ENCODE results near the gene KDM1A. TPM values are rescaled to one million over a fixed set of nuclear protein-coding genes. Genes with fewer than 3 reads are reported as not detected.

Gene KDM1A
- total RNA-seq = 86.4 and 121 TPM in 2 replicates

DNA sequence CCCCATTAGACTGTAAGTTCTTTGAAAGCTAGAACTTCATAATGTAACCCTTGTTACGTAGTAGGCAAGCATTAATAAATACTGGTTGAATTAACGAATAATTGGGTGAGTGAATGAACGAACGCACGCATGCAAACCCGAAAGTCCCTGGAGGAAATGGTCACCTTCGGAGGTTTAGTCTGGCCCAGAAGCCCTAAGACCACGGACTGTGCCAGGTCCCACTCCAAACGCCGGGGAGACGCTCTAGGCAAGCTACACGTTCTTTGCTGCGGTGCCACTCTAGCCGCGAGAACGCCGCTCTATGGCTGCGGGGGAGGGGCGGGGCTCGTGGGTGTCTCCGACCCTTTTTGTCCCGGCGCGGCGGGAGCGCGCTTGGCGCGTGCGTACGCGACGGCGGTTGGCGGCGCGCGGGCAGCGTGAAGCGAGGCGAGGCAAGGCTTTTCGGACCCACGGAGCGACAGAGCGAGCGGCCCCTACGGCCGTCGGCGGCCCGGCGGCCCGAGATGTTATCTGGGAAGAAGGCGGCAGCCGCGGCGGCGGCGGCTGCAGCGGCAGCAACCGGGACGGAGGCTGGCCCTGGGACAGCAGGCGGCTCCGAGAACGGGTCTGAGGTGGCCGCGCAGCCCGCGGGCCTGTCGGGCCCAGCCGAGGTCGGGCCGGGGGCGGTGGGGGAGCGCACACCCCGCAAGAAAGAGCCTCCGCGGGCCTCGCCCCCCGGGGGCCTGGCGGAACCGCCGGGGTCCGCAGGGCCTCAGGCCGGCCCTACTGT is at the start of gene KDM1A:
Gene KDM1A, plus strand, starts transcription at position 375 of the 769 bp plus-strand sequence. Its CDS starts 129 bp downstream, at position 504.

GRCh38 chr1:22972760-22973159 is 46.5 kb upstream of the KDM1A start, which contains the start of gene LACTBL1:
Gene LACTBL1 (minus strand): TSS chr1:22972866. CDS start chr1:22972316, 550 bp downstream.

Other genes starting within 250 kb of the KDM1A start
- not detected in 2 replicates for gene LACTBL1, start 46.6 kb upstream of the KDM1A start, total RNA-seq
- not detected in 2 replicates for gene TEX46, start 3.6 kb upstream of the KDM1A start, total RNA-seq
- 34.1 and 66.6 TPM in 2 replicates for gene LUZP1, start 149.4 kb downstream of the KDM1A start, total RNA-seq
- gene HTR1D, start 198.0 kb downstream of the KDM1A start, total RNA-seq = 0.05 TPM in 1 of 2 replicates, not detected in the other